Stimulated activated CD8-positive, alpha-beta memory T cell treated with anti-CD3 and anti-CD28 coated beads, Interleukin-15, amount 100 ng/mL, for 4 hours (primary cell): ENCODE results near the gene LANCL1.
"Not testable (repeated sequence)": the region's sequence is repeated elsewhere in the genome, so short reads cannot be mapped to it uniquely, and the experiment has no call there.

ENCODE experiments used
- DNase-seq, 2 donors: peaks; one replicate each; pipeline ENCODE4 v3.0.0-alpha.2; 2020; ENCODE audit warnings: low read depth in 2 of 2

LANCL1 gene

GRCh38 chr2:210459880-210460279 is 16.7 kb downstream of the LANCL1 start:
- DNase-seq, result no peak

GRCh38 chr2:210459407-210459806 is 17.2 kb downstream of the LANCL1 start:
- no peak for DNase-seq

- no peak for DNase-seq
These were observed 18.2 kb downstream of the LANCL1 start for GRCh38 chr2:210458395-210458794.

- DNase-seq, result no peak
These were observed 20.0 kb downstream of the LANCL1 start for GRCh38 chr2:210456571-210456970.

- DNase-seq, result no peak
These were observed 22.2 kb downstream of the LANCL1 start for GRCh38 chr2:210454336-210454735.

GRCh38 chr2:210452194-210452593 is 24.4 kb downstream of the LANCL1 start:
- DNase-seq, result no peak

GRCh38 chr2:210450942-210451341 is 25.6 kb downstream of the LANCL1 start:
- DNase-seq, result not testable (repeated sequence)

GRCh38 chr2:210445732-210446131 is 30.8 kb downstream of the LANCL1 start:
- no peak for DNase-seq

GRCh38 chr2:210445116-210445707 is 31.3 kb downstream of the LANCL1 start:
- no peak for DNase-seq

- DNase-seq, result no peak
These were observed 33.0 kb downstream of the LANCL1 start for GRCh38 chr2:210443527-210443926.

GRCh38 chr2:210442878-210443277 is 33.7 kb downstream of the LANCL1 start:
- DNase-seq, result no peak

GRCh38 chr2:210442457-210442856 is 34.1 kb downstream of the LANCL1 start:
- no peak for DNase-seq

- DNase-seq, result no peak
These were observed 36.4 kb downstream of the LANCL1 start for GRCh38 chr2:210440206-210440605.

GRCh38 chr2:210435439-210435838 is 41.1 kb downstream of the LANCL1 start:
- DNase-seq, result no peak

- no peak for DNase-seq
These were observed 43.9 kb downstream of the LANCL1 start for GRCh38 chr2:210432633-210433032.

- DNase-seq, result no peak
These were observed 47.0 kb downstream of the LANCL1 start for GRCh38 chr2:210429403-210430137.

GRCh38 chr2:210428393-210429179 is 48.0 kb downstream of the LANCL1 start:
- no peak for DNase-seq

- not testable (repeated sequence) for DNase-seq
These were observed 49.2 kb downstream of the LANCL1 start for GRCh38 chr2:210427309-210427708.

GRCh38 chr2:210422366-210422765 is 54.2 kb downstream of the LANCL1 start:
- DNase-seq, result no peak

- DNase-seq, result no peak
These were observed 54.6 kb downstream of the LANCL1 start for GRCh38 chr2:210421916-210422315.

GRCh38 chr2:210412660-210413059 is 63.9 kb downstream of the LANCL1 start:
- no peak for DNase-seq

- DNase-seq, result no peak
These were observed 66.0 kb downstream of the LANCL1 start for GRCh38 chr2:210410542-210410941.
